GM21576 (cell line): ENCODE data around the gene IL15RA.
"Not testable (repeated sequence)": the region's sequence is repeated elsewhere in the genome, so short reads cannot be mapped to it uniquely, and the experiment has no call there.

Experiments used
- ATAC-seq: cut with Tn5 transposase; IDR thresholded peaks from one replicate; pipeline ENCODE4 v1.9.1; 2021; ENCODE audit warnings: mild to moderate bottlenecking, moderate library complexity; ENCODE audit not compliant: unreplicated experiment

The IL15RA gene

DNA sequence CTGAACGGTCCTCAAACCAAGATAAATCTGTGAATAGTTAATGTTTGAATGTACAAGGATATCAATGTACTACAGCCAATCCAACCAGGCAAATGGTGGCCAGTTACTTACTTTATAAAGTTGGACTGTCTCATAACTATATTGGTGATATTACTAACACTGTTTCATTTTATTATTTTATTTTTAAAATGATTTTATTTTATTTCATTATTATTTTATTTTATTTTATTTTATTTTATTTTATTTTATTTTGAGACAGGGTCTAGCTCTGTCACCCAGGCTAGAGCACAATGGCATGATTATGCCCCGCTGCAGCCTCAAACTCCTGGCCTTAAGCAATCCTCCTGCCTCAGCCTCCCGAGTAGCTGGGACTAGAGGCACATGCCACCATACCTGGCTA, 6.8 kb downstream of the IL15RA start:
- no peak for ATAC-seq

DNA sequence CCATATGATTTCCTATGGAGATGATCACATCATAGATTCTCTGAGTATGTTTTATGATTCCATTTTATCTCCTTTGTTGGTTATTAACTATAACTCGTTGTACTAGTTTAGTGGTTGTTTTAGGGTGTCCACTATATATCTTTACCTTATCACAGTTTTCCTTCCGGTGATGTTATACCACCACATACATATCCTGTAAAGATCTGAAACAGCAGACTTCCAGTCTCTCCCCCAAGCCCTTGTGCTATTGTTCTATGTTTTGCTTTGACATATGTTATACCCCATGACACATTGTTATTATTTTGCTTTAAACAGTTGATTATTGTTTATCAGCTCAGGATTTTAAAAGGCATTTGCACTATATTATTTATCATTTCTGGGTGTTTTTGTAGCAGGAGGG, 7.3 kb downstream of the IL15RA start:
- ATAC-seq: no peak

DNA sequence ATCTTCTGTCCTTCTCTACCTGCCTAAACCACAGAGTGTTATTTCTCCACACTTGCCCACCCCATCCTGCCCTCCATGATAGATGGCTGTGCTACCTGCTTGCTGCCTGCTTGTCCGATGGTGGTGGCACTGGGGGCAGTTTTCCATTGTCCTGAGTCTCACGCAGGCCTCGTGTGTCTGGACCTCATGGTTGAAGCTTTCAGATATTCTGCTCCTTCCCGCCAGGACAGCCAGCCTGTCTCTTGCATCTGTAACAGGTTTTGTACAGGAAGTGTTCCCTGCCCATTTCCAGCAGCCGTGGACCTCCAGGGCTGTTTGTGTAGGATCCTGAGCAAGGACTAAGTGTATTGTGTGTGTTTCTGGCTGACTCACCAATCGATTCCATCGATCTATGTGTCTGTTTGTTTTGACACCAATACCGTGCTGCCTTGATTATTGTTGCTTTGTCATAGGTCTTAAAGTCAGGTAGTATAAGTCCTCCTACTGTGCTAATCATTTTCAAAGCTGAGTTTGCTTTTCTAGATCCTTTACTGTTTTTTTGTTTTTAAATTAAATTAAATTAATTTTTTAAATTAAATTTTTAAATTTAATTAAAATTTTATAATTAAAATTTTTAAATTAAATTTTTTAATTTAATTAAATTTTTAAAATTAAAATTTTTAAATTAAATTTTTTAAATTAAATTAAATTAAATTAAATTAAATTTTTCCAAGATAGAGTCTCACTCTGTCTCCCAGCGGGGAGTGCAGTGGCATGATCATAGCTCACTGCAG, 8.5 kb downstream of the IL15RA start:
- ATAC-seq: no peak

DNA sequence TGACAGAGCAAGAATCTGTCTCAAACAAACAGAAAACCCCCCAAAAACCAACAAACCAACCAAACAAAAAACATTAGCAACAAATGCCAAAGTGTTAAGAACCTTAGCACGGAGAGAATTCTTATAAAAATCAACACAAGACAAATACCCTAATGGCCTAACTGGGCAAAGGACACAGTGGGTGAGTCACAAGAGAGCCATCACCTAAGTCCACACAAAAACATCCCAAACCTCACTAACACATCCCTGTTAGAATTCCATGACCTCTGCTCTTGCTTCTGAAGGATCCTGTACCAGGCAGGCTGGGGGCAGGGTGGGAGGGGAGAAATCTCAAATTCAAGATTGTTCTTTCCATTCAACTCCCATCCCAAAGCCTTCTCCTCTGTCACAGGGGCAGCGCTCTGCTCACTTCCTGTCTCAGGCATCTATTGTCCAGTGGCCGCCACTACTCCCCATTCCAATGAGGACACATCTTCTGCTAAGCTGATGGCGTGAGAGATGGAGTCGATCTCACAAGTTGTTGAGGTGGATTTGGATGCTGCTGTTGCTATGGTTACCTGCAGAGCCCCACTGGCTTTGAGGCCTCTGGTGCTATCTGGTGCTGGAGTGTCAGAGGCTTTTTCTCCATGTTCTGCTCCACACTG, 9.2 kb downstream of the IL15RA start:
- ATAC-seq: no peak

DNA sequence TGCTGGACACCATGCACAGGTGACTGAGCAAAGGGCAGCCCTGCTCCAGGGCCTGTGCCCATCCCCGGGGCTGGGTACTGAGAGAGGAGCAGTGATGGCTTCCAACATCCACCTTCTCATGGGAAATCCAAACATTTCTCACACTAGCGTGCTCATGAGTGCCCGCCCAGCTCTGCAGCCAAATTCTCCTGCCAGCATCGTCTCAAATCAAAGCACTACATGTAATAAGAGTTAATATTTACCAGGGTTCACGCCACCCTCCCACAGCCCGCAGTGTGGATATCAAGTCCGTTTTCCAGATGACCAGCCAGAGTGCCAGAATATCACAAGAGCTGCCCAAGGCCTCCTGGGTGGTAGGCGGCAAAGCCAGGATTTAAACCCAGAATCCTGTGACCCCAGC, 12.1 kb downstream of the IL15RA start:
- no peak for ATAC-seq

DNA sequence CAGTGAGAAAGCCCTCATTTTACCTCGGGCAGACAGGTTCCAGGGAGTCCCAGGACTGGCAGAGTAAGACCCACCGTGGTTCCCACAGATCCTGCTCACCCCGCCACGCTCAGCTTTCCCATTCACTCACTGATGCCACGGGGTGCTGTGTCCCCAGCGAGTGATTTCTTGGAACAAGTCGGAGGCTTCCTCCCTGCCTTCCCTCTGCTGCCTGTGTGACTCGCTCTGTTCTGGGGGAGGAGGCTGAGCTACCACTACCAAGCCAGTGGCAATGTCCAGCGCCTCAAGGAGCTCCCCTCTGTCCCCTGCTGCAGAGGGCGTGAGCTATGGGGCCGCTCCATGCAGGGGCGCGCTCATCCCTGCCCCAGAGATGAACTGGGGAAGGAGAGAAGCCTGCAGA, 12.6 kb downstream of the IL15RA start:
- no peak for ATAC-seq

DNA sequence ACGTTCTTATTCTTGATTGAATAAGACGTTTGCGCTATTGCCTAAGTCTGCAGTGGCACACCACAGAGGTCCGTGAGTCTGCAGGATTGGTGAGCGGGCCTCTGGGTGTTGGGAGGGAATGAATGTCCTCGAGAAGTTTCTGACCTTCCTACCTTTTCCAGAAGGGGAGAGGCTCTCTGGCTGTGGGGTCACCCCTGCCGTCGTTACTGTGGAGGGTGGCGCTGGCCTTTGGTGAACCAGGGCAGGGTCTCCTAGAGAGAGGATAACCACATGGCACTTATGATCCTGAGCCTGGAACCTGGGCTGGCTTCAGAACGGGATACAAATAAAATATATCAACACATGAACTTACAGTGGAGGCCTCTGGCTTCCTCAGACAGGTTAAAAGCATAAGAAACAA, 13.8 kb downstream of the IL15RA start:
- ATAC-seq: no peak

DNA sequence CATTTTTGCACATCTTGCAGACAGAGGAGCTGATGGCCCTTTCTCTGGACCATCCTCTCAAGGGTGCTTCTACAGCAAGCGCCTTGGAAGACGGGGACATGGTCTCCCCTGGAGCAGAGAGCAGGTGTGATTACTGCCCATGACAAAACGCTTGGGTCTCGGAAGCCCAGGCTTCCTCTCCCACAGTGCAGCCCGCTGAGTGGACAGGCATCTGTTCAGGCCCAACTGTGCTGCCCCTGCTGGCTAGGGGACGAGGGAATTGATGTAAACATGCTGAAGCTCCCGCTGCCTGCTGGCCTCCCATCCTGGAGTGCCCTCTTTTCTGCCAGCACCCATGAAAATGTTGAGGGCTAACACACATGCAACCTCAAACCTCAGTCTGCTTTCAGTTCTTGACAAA, 14.3 kb downstream of the IL15RA start:
- ATAC-seq: no peak

DNA sequence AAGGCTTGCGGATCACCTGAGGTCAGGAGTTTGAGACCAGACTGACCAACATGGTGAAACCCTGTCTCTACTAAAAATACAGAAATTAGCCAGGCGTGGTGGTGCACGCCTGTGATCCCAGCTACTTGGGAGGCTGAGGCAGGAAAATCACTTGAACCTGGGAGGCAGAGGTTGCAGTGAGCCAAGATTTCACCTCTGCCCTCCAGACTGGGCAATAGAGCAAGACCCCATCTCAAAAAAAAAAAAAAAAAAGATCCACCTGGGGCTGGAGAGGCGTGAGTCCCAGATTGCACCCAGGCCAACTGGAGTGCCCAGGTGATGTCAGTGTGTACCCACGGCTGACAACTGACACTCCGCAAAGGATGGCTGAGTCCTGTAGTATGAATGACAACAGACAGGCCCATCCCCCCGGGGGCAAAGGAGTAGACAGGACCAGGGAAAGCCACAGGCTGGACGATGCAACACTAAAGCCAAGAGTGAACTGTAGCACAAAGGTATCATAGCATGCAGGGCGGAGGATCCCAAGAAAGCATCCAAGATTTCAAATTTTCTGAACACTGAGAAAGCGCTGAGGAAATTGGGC, 14.9 kb downstream of the IL15RA start:
- not testable (repeated sequence) for ATAC-seq

DNA sequence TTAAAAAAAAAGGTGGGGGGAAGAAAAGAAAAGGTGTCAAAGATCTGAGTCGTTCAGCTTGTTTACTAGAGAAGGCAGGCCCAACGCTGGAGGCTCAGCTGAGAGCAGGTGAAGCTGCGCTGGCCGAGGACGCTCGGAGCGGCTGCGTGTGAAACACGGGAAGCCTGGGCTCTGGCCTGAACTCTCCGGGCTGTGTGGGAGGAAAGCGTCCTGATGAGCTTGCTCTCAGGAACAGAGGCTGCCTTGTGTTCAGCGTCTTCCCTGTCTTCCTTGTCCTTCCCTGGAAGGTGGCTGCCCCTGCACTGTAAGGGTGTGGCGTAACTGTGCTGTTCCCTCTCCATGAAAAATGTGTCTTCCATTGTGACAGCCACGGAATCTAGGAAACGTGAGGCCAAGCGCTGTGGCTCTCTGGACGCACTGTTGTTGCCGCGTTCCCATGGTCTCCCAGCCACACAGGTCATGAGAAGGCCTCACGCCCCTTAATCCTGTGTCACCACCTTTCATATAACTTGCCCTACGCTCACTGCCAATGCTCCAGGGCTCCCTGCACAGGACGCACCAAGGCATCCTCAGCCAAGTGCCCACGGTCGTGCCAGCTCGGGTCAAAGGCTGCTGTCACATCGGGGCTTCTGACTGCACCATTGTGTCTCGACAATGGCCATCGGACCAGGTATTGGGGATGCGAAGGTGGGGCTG, 15.8 kb downstream of the IL15RA start:
- no peak for ATAC-seq

DNA sequence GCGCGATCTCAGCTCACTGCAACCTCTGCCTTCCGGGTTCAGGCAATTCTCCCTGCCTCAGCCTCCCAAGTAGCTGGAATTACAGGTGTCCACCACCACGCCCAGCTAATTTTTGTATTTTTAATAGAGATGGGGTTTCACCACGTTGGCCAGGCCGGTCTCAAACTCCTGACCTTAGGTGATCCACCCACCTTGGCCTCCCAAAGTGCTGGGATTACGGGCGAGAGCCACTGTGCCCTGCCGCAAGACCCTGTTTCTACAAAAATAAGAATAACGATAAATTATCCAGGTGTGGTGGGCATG, 16.4 kb downstream of the IL15RA start:
- ATAC-seq: not testable (repeated sequence)

DNA sequence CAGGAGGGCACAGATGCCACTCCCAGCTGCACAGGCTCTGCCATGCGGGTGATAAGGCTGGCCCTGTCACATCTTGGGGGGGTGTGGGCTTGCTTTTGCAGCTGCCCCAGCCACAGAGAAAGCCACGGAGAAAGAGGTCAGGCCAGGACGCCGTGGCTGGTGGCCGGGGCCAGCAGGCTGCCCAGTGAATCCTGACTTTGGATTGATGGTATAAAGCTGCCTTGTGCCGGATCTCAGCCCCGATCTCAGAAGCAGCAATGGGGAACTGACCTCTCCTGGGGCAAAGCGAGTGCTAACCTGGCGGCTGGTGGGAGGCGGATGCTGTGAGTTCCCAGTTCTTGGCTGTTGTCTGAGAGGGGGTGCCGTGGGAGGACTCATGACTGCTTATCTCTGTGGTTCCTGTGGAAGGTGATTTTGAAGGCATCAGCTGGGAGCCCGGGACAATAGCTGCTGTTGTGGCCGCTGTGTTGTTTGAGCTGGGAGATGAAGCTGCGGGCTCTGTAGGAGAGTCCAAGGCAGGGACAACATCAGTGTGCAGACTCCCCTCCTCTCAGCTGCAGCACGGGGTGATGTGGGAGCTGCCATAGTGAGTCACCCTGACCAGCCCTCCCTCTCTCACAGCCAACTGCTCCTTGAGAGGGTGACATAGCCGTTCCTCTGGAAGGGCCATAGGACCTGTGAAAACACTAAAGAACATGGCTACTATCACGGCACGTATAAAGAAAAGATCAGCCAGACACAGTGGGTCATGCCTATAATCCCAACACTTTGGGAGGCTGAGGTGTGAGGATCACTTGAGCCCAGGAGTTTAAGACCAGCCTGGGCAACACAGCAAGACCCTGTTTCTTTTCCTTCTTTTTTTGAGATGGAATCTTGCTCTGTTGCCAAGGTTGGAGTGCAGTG, 17.0 kb downstream of the IL15RA start:
- ATAC-seq: no peak

DNA sequence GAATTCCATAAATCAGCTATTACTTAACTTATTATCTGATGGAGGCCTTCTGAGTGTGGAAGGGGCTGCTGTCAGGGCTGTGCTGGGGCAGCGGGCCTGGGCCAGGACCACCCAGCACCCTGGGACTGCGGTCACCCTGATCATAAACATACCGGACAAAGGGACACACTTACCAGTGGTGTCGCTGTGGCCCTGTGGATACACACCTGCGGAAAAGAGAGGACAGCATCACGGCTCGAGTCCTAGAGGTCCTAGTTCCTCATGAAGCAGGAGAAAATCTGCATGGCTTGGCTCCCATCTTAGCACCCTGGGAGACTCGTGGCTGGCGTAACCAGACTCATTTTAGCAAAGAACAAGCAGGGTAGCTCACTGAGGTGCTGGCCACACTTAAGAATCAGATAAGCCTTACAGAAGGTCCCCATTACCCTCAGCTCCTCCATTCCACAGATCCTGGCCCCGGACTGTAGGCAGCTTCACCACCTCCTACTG, 17.7 kb downstream of the IL15RA start:
- no peak for ATAC-seq

DNA sequence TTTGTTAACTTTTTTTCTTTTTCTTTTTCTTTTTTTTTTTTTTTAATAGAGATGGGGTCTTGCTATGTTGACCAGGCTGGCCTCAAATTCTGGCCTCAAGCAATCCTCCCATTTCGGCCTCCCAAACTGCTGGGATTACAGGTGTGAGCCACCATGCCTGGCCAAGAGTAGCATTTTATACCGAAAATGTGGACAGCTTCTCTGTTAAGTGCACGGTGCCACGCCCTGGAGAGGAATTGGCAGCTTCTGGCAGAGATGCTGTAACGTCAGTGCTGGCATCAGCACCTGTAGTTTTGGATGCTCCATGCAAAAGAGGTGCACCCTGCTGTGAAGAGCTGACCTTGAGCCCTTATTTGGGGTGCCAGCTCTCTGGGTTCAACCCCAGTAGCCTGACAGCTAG, 18.2 kb downstream of the IL15RA start:
- ATAC-seq: no peak

DNA sequence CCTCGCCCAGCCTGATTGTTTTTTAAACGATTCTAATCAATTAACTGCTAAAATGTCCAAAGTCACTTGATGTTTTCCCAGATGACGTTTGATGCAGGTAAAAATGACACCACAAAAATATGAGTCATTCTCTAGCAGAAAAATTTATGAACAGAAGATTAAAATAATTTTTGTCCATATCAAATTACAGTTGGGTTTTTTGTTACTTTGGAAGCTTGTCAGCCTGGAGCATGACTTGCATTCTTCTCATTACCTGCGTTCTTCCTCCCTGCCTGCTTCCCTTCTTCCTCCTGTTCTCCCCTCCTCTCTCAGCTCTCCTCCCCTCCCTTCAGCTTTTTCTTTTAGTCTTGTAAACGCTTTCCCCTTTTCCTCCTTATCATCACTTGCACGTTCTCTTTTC, 18.7 kb downstream of the IL15RA start:
- no peak for ATAC-seq

DNA sequence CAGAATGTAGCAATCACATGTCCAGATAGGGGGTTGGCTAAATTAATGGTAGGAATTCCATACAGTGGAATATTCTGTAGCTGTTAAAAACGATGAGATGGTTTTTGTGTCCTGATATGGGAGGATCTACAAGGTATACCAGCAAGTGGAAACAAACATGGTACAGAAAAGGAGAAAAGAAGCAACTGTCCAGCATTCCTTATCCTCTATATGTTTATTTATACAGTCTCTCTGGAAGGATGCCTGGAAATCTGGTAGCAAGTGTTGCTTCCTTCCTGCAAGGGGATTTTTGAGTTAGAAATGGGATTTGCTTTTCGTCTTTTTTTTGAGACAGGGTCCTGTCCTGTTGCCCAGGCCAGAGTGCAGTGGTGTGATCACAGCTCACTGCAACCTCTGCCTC, 19.3 kb downstream of the IL15RA start:
- ATAC-seq: no peak

DNA sequence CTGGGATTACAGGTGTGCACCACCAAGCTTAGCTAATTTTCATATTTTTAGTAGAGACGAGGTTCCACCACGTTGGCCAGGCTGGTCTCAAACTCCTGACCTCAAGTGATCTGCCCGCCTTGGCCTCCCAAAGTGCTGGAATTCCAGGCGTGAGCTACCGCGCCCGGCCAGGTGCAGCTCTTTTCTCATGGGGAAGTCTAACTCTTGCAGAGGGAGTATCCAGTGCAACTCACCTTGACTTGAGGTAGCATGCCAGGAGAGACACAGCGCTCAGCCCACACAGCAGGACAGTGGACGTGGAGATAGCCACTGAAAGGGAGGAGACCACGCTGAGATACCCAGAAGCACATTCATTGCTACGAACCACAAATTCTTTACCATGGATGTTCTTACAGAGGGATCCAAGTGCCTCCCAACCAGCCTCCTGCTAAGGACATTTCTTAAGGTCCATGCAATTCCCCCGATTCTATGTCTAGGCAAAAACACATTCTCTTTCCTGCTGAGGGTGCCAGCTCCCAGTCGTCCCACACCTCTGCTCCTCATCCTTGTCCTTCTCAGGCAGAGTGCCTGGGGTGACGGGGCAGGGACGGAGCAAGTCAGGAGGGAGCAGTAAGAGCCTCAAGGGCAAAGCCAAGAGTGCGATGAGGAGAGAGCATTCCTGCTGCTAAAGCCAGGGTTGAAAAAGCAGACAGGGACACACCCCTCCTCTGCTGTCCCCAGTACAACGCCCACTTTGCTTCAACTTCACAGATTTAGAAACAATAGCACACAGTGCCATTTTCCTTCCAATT, 21.0 kb downstream of the IL15RA start:
- no peak for ATAC-seq

DNA sequence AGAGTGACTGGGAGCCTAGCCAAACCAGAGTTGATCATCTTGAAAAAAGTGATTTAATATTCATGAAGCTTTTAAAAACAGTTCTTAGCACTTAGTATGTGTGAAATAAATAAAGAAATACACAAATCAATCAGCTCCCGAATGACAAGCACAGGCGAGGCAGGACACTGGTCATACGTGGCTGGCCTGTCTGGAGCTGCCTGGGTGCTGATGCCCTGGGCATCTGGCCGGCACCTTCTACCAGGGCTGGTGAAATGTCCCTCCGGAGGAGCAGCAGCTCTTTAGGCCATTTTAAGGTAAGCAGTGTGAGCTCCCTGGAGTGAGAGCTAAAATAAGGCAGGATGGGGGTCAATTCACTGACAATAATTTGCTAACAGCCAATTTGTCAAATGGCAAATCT, 23.7 kb downstream of the IL15RA start:
- no peak for ATAC-seq

DNA sequence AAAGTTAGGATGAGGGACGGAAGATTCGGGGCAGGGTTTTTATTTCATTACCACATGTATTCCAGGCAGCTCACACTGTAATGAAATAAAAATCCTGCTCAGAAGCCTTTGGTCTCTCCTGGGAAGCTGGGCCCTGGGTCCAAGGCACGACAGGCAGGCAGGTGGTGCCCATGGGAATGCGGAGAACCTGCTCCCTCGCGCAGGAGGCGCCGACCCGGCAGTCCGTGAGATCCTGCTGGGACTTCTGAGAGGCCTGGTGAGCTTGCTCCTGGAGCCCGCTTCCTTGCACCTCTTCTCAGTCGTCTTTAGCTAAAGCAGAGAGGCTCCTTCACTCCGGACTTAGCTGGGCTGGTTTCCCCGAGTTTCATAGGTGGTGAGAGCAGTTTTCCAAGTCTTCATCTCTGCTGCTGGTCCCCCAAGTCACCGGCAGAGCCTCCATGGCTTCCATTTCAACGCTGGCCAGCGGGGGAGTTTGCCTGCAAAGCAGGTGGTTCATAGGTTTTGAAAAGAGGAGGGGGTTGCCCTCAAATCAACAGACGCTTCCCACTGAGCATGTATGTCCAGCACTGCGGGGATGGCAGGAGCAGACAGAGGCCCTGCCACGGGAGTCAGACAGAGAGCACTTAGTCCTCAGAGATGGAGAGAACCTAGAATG, 24.5 kb downstream of the IL15RA start:
- ATAC-seq: no peak
